Activated T-cell treated with anti-CD3 and anti-CD28 coated beads, Interleukin-2, amount 50 U/mL, for 4 hours (primary cell): ENCODE results near the gene TMEM134. TPM values are rescaled to one million over a fixed set of nuclear protein-coding genes. Genes with fewer than 3 reads are reported as not detected.

Experiments
- ATAC-seq, 2 donors: fragments of 200-7000 bp; cut with Tn5 transposase; one replicate each; pipeline ENCODE4 v1.10.0; 2021
- DNase-seq: peaks from one replicate; pipeline ENCODE4 v3.0.0-alpha.2; 2020
- H3K27me3 Mint-ChIP-seq: one replicate; pipeline ENCODE4 v1.8.0; 2021; ENCODE audit warnings: low read depth, mixed read lengths
- H3K36me3 Mint-ChIP-seq: one replicate; pipeline ENCODE4 v1.8.0; 2022; ENCODE audit warnings: mixed read lengths; ENCODE audit not compliant: insufficient read depth
- H3K4me1 Mint-ChIP-seq: one replicate; pipeline ENCODE4 v1.8.0; 2021; ENCODE audit warnings: low read depth, mixed read lengths
- H3K4me3 Mint-ChIP-seq: one replicate; pipeline ENCODE4 v1.8.0; 2021; ENCODE audit warnings: mild to moderate bottlenecking, moderate library complexity, mixed read lengths
- H3K9me3 Mint-ChIP-seq: one replicate; pipeline ENCODE4 v1.8.0; 2021; ENCODE audit warnings: mixed read lengths
- total RNA-seq, 3 donors: library from RNA; stranded (reverse); gene quantifications; one replicate each; pipeline ENCODE4 v1.2.1, GENCODE V29; 2021

TMEM134 gene
- total RNA-seq, 3 donors from 2014 or later, result 31.1 to 36.3 (median 32.9) TPM

- no peaks in the 10 kb centered on the region for H3K27me3 Mint-ChIP-seq
- peaks cover 30% of the 10 kb centered on the region for H3K4me1 Mint-ChIP-seq
- no peaks in the 10 kb centered on the region for H3K36me3 Mint-ChIP-seq
- H3K9me3 Mint-ChIP-seq, result no peaks in the 10 kb centered on the region
- DNase-seq, result no peak
- no peak for ATAC-seq
- H3K4me3 Mint-ChIP-seq, result peak overlapping the region; percentile 86
Measured at GRCh38 chr11:67465189-67465510, 3.9 kb downstream of the TMEM134 start.

- Mint-ChIP-seq H3K27me3 (no peaks in the 10 kb centered on the region), H3K4me1 (peaks cover 33% of the 10 kb centered on the region), H3K36me3 (no peaks in the 10 kb centered on the region), H3K9me3 (no peaks in the 10 kb centered on the region), H3K4me3 (peak overlapping the region; percentile 86)
- DNase-seq (peak; percentile 87), ATAC-seq (peak; percentile 76 to 78)
Measured at GRCh38 chr11:67464411-67465188, 4.5 kb downstream of the TMEM134 start.

DNA sequence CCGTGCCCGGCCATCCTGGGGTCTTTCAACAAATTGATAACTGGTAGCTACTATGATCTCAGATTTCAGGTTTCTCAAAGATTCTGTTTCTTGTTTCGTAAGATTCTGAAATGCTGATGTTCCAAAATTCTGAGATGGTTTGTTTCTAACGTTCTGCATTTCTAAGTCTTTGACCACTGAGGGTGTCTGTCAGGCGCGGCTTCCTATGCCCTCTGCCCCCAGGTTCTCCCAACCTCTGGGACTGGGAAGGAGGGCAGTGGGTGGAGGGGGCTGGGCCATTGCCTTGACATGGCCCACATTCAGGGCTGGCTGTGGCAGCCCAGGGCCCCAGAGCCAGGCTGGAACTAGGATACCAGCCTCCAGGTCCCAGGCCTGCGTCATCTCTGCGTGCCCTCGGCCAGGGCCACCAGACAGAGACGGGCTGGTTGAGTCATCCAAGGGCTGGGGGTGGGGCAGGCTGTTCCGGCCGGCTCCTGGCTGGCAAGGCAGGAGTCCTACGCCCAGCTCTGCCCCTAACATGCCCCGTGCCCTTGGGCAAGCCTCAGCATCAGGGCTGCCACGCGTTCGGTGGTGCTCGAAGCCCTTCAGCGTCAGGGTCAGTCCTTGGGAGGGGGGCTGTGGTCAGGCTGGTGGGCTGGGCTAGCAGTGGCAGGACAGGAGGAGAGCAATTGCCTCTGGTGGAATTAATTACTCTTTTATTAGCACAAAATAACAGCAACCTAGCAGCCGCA, 5.2 kb downstream of the TMEM134 start:
- peak overlapping the region; percentile 86 for H3K4me3 Mint-ChIP-seq
- H3K36me3 Mint-ChIP-seq, result no peaks in the 10 kb centered on the region
- H3K27me3 Mint-ChIP-seq, result no peaks in the 10 kb centered on the region
- H3K9me3 Mint-ChIP-seq, result no peaks in the 10 kb centered on the region
- ATAC-seq (no peak), DNase-seq (no peak)
- peaks cover 31% of the 10 kb centered on the region for H3K4me1 Mint-ChIP-seq

DNA sequence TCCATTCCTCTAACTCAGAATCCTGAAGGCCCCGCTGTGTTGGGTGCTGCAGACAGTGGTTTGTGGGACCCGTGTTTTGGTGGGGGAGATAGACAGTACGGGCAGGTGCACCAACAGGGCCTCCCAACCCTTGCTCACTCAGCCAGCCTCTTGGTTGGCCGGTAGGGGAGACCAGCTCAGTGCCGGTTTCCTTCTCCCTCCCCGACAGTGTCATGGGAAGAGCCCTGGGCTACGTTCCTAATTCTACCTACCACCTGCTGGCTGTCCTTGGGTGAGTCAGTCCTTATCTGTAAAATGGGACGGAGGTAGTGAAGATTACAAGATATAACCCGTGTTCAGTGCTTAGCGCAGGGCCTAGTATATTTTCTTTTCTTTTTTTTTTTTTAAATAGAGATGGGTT, 5.9 kb downstream of the TMEM134 start:
- H3K4me1 Mint-ChIP-seq, result peaks cover 26% of the 10 kb centered on the region
- ATAC-seq (no peak), DNase-seq (no peak)
- no peaks in the 10 kb centered on the region for H3K36me3 Mint-ChIP-seq
- H3K27me3 Mint-ChIP-seq, result no peaks in the 10 kb centered on the region
- no peaks in the 10 kb centered on the region for H3K9me3 Mint-ChIP-seq
- H3K4me3 Mint-ChIP-seq, result no peak overlapping the region

DNA sequence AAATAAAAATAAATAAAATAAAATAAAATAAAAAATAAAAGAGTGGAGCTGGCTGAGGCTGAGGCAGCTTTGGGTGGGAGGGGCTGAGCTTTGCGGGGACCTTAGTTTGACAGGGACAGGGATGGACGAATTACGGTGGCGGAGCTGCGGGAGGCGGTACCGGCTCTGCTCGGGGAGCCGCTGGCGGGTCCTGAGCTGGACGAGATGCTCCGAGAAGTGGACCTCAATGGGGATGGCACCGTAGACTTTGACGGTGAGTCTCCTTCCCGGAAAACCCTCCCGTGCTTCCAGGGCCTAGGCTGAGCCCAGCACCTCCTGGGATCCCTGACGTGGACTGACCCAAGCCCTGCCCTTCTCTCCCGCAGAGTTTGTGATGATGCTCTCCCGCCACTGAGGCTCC, 10.8 kb downstream of the TMEM134 start:
- Mint-ChIP-seq H3K27me3 (no peaks in the 10 kb centered on the region), H3K9me3 (no peaks in the 10 kb centered on the region), H3K4me3 (no peak overlapping the region), H3K4me1 (peaks cover 3% of the 10 kb centered on the region), H3K36me3 (no peaks in the 10 kb centered on the region)
- ATAC-seq (no peak), DNase-seq (no peak)

GRCh38 chr11:67457453-67457852, 11.6 kb downstream of the TMEM134 start:
- ATAC-seq (no peak), DNase-seq (no peak)
- Mint-ChIP-seq H3K4me3 (no peak overlapping the region), H3K9me3 (no peaks in the 10 kb centered on the region), H3K36me3 (no peaks in the 10 kb centered on the region), H3K4me1 (peaks cover 3% of the 10 kb centered on the region), H3K27me3 (no peaks in the 10 kb centered on the region)

DNA sequence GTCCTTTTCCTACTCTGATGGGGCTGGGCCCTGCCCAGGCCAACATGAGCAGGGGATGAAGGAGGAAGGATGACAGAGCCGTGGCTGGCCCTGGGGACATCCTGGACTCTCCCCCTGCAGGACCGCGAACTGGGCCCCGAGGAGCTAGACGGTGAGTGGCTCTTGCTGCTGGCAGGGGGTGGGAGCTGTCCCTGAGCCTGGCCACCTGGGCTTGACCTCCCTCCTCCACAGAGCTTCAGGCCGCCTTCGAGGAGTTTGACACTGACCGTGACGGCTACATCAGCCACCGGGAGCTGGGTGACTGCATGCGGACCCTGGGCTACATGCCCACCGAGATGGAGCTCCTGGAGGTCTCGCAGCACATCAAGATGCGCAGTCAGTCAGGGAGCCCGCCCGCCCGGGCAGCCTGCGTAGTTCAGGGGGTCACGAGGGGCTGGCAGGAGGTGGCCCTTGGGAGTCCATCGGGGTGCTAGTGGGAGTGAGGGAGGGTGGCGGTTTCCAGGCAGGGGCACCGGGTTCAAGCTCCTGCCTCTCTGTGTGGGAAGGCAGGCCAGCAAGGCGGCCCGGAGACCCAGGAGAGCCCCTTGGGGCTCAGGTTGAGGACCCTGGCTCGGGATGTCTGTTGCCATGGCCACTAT, 12.9 kb downstream of the TMEM134 start:
- DNase-seq (no peak), ATAC-seq (no peak)
- H3K27me3 Mint-ChIP-seq, result no peaks in the 10 kb centered on the region
- no peaks in the 10 kb centered on the region for H3K36me3 Mint-ChIP-seq
- peaks cover 6% of the 10 kb centered on the region for H3K4me1 Mint-ChIP-seq
- no peak overlapping the region for H3K4me3 Mint-ChIP-seq
- H3K9me3 Mint-ChIP-seq, result no peaks in the 10 kb centered on the region

GRCh38 chr11:67455054-67455453, 14.0 kb downstream of the TMEM134 start, which contains the start of gene CABP4:
Gene CABP4, plus strand, starts transcription at chr11:67455354. Its CDS starts 70 bp downstream, at chr11:67455424.
- DNase-seq (no peak), ATAC-seq (no peak)
- no peaks in the 10 kb centered on the region for H3K9me3 Mint-ChIP-seq
- no peaks in the 10 kb centered on the region for H3K27me3 Mint-ChIP-seq
- H3K4me1 Mint-ChIP-seq, result peaks cover 6% of the 10 kb centered on the region
- no peaks in the 10 kb centered on the region for H3K36me3 Mint-ChIP-seq
- no peak within 1 kb of the TSS for H3K4me3 Mint-ChIP-seq

DNA sequence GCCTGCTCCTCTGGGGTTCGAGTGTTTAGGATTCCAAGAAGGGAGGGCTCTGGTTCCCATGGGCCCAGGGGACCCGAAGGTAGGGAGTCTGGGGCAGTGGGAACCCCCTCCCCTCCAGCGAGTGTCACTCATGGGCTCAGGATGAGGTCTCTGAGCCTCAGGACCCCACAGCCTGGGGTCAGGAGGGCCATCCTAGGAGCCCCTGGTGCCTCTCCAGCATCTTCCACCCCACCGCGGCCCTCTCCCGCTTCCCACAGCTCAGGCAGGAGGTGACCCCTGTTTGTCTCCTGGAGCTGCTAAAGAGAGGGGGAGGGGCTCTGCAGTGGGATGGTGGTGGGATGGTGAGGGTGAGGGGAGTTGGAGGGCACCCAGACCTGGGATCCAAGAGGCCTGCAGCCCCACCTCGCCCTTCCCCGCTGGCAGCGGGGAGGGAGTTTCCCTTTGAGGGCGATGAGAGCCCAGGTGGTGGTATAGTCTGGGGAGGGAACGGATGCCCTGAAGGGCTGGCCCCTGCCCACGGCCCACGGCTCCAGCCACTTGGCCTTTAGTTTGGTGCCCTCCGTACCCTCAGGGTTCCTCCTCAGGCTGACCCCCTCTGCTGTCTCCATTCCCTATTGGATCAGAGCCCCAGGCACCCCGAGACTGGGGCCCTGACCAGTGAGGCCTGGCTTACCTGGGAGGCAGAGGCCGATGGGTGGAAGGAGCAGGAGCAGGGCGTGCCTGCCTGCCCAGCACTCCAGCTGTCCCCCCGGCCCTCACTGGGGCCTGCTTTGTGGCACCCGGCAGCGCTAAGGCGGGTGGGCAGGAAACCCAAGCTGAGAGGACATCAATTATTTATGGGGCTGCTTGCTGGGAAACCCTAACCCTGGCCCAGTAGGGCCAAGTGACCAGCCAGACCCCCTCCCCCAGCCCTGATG, 15.0 kb downstream of the TMEM134 start:
- H3K36me3 Mint-ChIP-seq, result no peaks in the 10 kb centered on the region
- no peak overlapping the region for H3K4me3 Mint-ChIP-seq
- no peaks in the 10 kb centered on the region for H3K27me3 Mint-ChIP-seq
- DNase-seq (no peak), ATAC-seq (no peak)
- peaks cover 7% of the 10 kb centered on the region for H3K4me1 Mint-ChIP-seq
- H3K9me3 Mint-ChIP-seq, result no peaks in the 10 kb centered on the region

DNA sequence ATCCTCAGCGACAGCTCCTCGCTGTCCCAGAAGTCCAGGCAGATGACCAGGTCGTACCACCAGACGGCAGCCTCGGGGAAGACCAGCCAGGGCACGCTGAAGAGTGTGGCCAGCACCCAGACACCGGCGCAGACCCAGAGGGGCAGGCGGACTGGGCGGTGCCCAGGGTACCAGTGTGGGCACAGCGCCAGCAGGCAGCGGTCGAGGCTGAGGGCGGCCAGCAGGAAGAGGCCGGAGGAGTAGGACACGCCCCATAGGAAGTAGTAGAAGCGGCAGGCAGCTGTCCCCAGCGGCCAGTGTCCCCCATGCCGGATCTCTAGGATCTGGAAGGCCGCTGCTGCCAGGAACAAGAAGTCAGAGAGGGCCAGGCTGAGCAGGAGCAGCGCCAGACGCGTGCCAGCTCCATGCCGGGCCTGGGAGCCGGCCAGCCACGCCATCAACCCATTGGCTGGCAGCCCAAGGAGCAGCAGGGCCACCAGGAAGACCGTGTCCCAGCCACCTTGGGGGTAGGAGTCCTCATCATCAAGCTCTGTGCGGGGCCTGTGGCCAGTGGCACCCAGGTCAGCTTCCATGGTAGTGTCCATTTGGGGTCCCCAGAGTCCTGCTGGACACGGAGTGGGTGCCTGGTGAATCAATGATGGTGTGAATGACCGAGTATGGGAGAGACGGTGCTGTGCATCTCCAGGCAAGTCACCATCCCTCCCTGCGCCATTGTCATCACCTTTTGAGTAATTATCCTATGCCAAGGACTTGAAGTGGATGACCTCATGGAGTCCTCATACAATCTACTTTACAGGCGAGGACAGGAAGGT, 16.7 kb downstream of the TMEM134 start, which contains the start of gene GPR152:
Gene GPR152, minus strand, starts transcription at position 589 of the 812 bp plus-strand sequence. Its CDS starts 5 bp downstream, at position 584.
- H3K4me1 Mint-ChIP-seq, result peaks cover 20% of the 10 kb centered on the region
- H3K4me3 Mint-ChIP-seq, result no peak within 1 kb of the TSS
- H3K27me3 Mint-ChIP-seq, result no peaks in the 10 kb centered on the region
- no peaks in the 10 kb centered on the region for H3K9me3 Mint-ChIP-seq
- H3K36me3 Mint-ChIP-seq, result no peaks in the 10 kb centered on the region
- no peak for ATAC-seq
- no peak for DNase-seq

- H3K4me1 Mint-ChIP-seq, result peaks cover 27% of the 10 kb centered on the region
- no peaks in the 10 kb centered on the region for H3K36me3 Mint-ChIP-seq
- H3K27me3 Mint-ChIP-seq, result no peaks in the 10 kb centered on the region
- H3K9me3 Mint-ChIP-seq, result no peaks in the 10 kb centered on the region
- ATAC-seq (no peak), DNase-seq (no peak)
- no peak overlapping the region for H3K4me3 Mint-ChIP-seq
Measured at GRCh38 chr11:67451658-67451976, 17.4 kb downstream of the TMEM134 start.

DNA sequence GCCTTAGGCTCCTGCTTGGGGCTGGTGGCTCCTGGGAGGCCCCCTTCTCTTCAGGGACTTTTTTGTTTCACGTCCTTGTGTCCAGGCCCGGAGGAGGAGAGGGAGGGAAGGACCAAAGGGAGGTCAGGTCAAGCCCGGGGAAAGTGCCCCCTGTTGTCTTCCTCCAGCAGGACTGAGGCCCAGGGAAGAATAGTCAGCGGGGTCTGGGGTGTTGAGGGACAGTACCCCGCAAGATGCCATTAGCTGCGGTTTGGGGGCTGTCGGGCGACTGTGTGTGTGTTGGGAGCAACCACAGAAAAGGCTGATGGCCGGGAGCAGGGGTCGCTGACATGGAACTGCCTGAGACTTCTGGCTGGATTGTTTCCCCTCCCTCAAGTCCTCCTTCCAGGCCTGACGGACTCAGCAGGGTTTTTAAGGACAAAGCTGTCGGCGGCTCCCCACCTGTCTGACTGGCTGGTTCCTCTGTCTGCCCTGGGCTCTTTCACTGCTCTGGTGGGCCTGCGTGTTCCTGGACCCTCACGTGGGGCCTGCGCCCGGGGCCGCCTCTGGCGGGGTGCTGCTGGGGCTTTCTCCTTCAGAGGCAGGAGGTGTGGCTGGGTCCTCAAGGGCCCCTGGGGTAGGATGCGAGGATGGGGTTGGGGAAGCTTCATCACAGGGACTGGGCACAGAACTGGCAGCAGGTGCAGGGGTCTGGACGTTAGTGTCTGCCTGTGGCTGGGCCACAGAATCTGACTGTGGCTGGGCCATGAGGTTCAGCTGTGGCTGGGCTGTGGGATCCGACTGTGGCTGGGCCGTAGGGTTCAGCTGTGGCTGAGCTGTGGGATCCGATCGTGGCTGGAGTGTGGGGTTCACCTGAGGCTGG, 18.0 kb downstream of the TMEM134 start:
- no peaks in the 10 kb centered on the region for H3K36me3 Mint-ChIP-seq
- DNase-seq, result no peak
- no peak for ATAC-seq

More for the DNA sequence above, 18.0 kb downstream of the TMEM134 start:
- Mint-ChIP-seq H3K9me3 (no peaks in the 10 kb centered on the region), H3K4me3 (no peak overlapping the region), H3K4me1 (peaks cover 32% of the 10 kb centered on the region), H3K27me3 (no peaks in the 10 kb centered on the region)
